BJ (cell line): ENCODE data around the gene RFTN1. TPM values are rescaled to one million over a fixed set of nuclear protein-coding genes. Genes with fewer than 3 reads are reported as not detected.

ENCODE experiments used
- CTCF ChIA-PET: fragments of 350-600 bp; formaldehyde crosslinking; extraction: SDS; loops from one replicate; lab custom pipeline; 2021; ENCODE audit warnings: antibody characterized with exemption, inconsistent platforms; lab: Yijun Ruan, JAX
- POLR2A ChIA-PET: fragments of 300-600 bp; sonication (Branson Sonifier 250); formaldehyde crosslinking; extraction: SDS; loops from one replicate; lab custom pipeline; 2021; ENCODE audit warnings: antibody characterized with exemption; lab: Charles Lee
- DNase-seq: peaks from one replicate; pipeline ENCODE4 v3.0.0-alpha.2; 2011; ENCODE audit warnings: low read depth
- H3K27me3 ChIP-seq: 2 replicates; pipeline ENCODE4 v1.6.0; 2011; ENCODE audit warnings: low read length; ENCODE audit not compliant: control insufficient read depth, insufficient read depth
- H3K36me3 ChIP-seq: 2 replicates; pipeline ENCODE4 v1.5.1; 2011; ENCODE audit warnings: low read length; ENCODE audit not compliant: control insufficient read depth, insufficient read depth
- H3K4me3 ChIP-seq: 2 replicates; pipeline ENCODE4 v1.5.1; 2011; ENCODE audit warnings: low read depth, mild to moderate bottlenecking, control low read depth, low read length
- polyA plus RNA-seq: library from polyadenylated mRNA; depleted of rRNA; stranded (reverse); fragments of >200 nt; gene quantifications from 2 replicates; pipeline ENCODE4 v1.2.3, GENCODE V29; 2011
- TF ChIP-seq, protein P1 (sequence below): IDR thresholded peaks from 2 replicates; pipeline ENCODE4 v1.5.1; 2011; ENCODE audit warnings: low read depth, mild to moderate bottlenecking, control low read depth, inconsistent platforms, low read length, moderate library complexity; ENCODE audit not compliant: insufficient read depth

Gene RFTN1
- polyA plus RNA-seq, 1 experiment = 49.0 TPM

DNA sequence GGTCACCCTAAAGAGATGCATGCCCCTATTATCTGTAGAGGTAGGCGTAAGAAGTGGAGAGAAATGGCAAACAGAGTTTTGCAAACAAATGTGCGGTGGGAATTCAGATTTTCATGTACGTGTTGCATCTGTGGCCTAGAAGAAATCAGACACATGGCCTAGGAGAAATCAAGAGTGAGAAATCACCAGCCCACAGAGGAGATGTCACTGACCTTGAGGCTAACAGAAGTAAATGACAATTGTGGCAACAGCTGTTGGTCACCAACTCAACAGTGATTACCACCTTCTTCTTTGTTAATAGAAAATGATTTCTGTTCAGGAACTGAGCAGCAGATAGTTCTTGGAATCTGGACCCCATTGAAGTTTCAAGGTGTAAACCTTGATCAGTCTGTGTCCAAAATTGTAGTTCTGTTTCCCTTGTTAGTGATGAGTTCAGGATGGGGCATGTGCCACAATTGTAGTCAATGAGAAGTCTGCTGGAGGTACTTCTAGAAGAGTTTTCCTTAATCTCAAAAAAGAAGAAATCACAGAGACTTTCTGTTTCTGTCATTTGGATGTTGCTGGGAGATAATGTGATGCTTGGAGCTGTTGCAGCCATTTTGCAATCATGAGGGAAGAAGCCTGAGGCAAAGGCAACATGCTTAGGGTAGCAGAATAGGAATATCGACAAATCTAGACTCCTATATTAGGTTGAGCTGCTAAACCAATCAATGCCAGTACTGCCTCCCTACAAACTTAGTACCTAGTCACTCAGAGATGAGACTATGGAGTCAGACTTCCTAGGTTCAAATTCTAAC lies 34.3 kb upstream of the RFTN1 start:
- H3K4me3 ChIP-seq = no peak overlapping the region
- POLR2A ChIA-PET = no interaction called here
- CTCF ChIA-PET = interaction anchor here (0.9 to 1.9 kb wide), 3 partner anchors 11 to 279 kb away, joined by 3 to 7 read pairs (median 4); no protein-coding TSS in a partner anchor
- peaks cover 10% of the 10 kb centered on the region for H3K27me3 ChIP-seq
- TF ChIP-seq, protein P1, sequence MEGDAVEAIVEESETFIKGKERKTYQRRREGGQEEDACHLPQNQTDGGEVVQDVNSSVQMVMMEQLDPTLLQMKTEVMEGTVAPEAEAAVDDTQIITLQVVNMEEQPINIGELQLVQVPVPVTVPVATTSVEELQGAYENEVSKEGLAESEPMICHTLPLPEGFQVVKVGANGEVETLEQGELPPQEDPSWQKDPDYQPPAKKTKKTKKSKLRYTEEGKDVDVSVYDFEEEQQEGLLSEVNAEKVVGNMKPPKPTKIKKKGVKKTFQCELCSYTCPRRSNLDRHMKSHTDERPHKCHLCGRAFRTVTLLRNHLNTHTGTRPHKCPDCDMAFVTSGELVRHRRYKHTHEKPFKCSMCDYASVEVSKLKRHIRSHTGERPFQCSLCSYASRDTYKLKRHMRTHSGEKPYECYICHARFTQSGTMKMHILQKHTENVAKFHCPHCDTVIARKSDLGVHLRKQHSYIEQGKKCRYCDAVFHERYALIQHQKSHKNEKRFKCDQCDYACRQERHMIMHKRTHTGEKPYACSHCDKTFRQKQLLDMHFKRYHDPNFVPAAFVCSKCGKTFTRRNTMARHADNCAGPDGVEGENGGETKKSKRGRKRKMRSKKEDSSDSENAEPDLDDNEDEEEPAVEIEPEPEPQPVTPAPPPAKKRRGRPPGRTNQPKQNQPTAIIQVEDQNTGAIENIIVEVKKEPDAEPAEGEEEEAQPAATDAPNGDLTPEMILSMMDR = no peak
- no peaks in the 10 kb centered on the region for H3K36me3 ChIP-seq
- no peak for DNase-seq

DNA sequence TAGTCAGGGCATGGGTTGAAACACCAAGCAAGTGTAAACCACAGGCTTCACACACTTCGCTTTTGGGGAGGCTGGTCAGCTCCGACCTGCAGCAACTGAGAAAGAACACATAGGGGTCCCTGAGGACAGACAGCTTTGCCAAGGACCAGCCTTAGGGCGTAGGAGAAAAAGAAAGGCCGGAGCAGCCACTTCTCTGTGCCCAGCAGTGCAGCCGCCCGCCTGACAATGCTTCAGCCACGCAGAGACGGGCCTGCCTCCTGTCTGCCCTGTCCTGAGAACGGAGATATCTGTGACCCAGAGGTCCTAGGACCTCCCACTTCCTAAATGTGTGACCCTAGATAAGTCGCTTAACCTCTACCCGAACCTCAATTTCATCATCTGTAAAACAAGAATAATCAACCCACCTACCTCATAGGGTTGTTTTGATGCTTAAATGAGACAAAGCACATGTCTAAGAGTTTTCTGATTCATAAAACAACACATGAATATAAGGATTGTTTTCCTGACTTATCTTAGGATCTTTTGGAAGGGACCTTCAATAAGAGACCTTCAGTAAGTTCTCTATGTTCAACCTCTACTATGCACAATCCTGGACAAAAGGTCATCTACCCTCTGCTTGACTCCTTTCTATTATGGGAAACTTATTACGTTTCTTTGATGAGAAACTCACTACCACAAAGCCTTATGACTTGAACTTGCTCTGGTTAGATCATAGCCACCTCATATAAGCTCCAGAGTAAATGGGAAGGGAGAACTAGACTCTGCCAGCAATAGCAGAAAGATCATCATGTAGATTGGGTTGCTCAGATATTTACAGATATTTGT lies 32.9 kb upstream of the RFTN1 start:
- DNase-seq = no peak
- Histone ChIP-seq H3K4me3 (no peak overlapping the region), H3K36me3 (no peaks in the 10 kb centered on the region), H3K27me3 (peaks cover 12% of the 10 kb centered on the region)
- POLR2A ChIA-PET = no interaction called here
- TF ChIP-seq, protein P1 = no peak
- CTCF ChIA-PET = interaction anchor here (0.9 to 1.9 kb wide), 3 partner anchors 10 to 278 kb away, joined by 3 to 7 read pairs (median 4); no protein-coding TSS in a partner anchor

DNA sequence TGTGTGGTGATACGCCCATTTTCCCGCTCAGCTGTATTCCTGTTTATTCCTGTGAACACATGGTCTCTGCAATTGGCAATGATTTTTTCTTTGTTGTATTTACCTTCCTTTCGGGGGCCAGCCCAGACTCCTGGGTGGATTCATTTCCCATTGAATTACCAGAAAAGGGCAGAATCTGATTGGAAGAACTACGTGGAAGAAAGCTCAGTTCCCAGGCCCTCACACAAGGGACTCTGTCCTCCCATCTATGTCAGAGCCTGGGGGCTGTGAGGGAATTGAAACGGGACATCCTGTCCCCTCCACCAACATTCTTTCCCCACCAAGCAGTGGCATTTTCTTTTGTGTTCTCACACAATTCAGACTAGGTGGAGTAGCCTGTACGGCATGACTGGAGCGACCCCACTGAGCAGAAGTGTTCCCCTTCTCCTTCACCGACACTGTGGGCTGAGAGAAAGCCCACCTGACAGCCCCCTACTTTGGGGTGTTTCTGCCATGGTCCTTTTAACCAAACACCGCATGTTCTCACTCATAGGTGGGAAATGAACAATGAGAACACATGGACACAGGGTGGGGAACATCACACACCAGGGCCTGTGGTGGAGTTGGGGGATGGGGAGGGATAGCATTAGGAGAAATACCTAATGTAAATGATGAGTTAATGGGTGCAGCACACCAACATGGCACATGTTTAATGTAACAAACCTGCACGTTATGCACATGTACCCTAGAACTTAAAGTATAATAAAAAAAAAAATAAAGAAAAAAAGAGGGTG lies 32.1 kb upstream of the RFTN1 start:
- no peak overlapping the region for H3K4me3 ChIP-seq
- POLR2A ChIA-PET = interaction anchor here (0.6 kb wide), 1 partner anchor 255 kb away, joined by 4 read pairs; no protein-coding TSS in a partner anchor
- CTCF ChIA-PET = interaction anchor here (0.7 to 1.3 kb wide), 3 partner anchors 13 to 260 kb away, joined by 3 read pairs; no protein-coding TSS in a partner anchor
- DNase-seq = no peak
- TF ChIP-seq, protein P1 = no peak
- H3K27me3 ChIP-seq = peaks cover 14% of the 10 kb centered on the region
- H3K36me3 ChIP-seq = no peaks in the 10 kb centered on the region

DNA sequence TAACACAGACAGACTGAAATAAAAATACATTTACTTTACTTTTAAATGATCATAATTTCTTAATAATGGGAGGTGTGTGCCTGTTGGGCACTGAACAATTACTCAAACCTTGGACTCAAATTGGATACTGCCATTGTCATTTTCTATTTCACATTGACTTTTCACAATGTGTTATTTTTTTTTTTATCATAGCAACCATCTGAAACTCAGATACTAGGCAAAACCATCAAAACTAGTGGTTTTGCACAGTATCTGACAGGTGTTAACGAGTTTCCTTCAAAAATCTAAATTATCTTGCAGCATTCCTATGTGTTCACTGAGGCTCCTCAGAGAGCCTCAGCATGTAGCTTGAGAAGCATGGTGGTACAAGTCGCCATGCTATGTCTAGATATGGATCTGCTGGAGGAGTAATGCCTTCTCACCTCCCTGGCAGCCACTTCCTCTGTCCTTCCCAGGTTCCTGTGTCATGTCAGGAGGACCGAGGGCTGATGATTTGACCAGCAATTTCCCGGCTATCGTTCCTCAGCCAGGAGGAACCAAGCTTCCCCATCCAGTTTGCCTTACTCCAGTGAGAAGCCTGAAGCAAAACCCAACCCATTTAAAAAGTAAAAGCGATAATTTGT lies 29.9 kb upstream of the RFTN1 start:
- H3K27me3 ChIP-seq = peaks cover 25% of the 10 kb centered on the region
- DNase-seq = no peak
- POLR2A ChIA-PET = no interaction called here
- TF ChIP-seq, protein P1 = no peak
- no peaks in the 10 kb centered on the region for H3K36me3 ChIP-seq
- CTCF ChIA-PET = interaction anchor here (1.8 kb wide), 1 partner anchor 14 kb away, joined by 4 read pairs; no protein-coding TSS in a partner anchor
- no peak overlapping the region for H3K4me3 ChIP-seq
